ENCODE results near the gene SOX13.
A peak's percentile ranks its signal among the peaks of the same experiment; 100 is the strongest.

Gene SOX13

DNA sequence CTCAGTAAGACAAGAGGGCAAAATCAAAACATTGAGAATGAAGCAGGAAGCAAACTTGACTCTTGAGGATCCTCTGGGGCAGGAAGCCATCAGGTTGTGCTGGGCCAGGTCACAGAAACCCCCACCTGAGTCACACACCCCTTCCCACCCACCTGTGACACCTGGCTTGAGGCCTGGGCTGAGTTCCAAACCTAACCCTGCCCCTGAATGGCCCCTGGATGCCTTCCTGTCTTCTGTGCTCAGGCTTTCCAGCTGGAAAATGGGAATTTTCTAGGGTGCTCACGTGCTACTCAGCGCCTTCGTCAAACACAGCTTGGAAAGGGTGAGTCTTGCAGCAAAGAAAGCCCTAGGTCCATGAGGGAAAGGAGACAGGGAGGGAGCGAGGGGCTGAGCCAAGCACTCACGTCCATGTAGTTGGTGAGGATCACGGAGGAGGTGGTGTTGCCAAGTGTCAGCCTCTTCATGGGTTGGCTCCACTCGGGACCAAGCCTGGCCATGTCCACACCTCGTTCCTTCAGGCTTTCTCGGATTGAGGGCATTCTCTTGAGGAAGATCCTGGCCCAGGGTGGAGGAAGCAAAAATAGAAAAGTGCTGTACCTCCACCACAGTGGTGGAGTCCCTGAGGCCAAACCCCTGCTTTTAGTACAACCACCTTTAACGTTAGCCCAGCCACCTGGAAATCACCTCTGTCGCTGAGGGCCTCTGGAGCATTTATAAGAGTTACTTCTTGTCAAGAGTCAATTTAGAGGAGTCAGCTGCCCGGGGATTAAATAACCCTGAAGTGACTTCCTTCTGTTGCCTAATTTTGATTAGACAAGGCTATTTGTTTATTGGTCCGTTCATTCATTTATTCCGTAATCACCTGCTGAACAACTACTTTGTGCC is 88.9 kb downstream of the SOX13 start:
- TF ChIP-seq, protein P1, sequence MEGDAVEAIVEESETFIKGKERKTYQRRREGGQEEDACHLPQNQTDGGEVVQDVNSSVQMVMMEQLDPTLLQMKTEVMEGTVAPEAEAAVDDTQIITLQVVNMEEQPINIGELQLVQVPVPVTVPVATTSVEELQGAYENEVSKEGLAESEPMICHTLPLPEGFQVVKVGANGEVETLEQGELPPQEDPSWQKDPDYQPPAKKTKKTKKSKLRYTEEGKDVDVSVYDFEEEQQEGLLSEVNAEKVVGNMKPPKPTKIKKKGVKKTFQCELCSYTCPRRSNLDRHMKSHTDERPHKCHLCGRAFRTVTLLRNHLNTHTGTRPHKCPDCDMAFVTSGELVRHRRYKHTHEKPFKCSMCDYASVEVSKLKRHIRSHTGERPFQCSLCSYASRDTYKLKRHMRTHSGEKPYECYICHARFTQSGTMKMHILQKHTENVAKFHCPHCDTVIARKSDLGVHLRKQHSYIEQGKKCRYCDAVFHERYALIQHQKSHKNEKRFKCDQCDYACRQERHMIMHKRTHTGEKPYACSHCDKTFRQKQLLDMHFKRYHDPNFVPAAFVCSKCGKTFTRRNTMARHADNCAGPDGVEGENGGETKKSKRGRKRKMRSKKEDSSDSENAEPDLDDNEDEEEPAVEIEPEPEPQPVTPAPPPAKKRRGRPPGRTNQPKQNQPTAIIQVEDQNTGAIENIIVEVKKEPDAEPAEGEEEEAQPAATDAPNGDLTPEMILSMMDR (IDR thresholded peaks at IDR 0.05), result no peak

DNA sequence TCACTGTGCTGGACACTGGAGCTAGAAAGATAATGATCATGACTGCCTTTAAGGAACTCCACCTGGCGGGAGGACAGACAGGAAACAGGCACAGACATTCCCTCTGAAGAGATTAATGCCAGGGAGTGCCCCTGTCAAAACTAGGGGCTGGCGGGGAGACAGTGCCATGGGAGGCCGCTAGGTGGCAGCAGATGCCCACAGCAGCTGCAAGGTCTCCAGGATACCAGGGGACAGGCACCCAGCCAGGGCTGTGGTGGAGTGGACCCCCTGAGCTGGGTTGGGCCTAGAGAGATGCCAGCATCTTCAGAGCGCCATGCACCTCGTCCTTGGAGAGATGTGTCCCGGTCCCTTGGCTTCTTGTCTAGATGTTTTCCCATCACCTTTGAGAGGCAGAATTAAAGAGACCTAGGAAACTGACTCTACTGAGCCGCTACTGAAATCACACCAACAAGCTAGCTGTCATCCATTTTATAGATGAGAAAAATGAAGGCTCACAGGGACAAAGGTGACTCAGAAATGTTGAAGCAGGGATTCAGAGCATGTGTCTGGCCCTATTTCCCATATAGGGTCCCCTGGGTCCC is 89.7 kb downstream of the SOX13 start:
- TF ChIP-seq, protein P1 (IDR thresholded peaks at IDR 0.05), result peak; percentile 100

DNA sequence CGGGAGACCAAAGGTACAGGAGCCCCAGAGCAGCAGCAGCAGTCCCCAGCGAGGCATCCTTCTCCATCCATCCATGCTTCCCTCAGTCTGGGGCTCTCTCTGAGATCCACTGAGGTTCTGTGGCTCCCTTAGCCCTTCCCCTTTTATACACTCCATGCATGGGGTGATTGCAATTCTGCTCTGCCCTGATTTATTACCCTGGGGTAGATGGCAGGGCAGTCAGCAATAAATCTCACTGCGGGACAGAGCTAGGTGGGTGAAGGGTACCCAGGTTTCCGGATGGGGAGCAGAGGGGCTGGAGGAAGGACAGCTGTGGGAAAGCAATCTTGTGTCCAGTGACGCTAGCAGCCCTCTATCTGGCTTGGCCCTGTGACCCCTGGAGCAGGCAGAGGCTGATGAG is 93.3 kb downstream of the SOX13 start, which contains the start of gene REN:
TSS of gene REN (minus strand) at position 119 of the 400 bp plus-strand sequence. CDS start at position 75, 44 bp downstream.
- TF ChIP-seq, protein P1 (IDR thresholded peaks at IDR 0.05), result no peak

DNA sequence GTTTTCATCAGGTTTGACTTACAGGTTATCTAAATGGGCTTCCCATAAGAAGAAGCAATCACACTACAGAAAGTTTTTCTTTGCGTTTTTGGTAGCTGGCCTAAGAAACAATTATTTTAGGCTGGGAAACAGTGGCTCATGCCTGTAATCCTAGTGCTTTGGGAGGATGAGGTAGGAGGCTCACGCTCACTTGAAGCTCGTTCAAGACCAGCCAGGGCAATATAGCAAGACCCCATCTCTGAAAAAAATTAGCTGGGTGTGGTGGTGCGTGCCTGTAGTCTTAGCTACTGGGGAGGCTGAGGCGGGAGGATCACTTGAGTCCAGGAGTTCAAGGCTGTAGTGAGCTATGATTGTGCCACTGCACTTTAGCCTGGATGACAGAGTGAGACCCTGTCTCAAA is 94.8 kb downstream of the SOX13 start:
- TF ChIP-seq, protein P1 (IDR thresholded peaks at IDR 0.05), result no peak

DNA sequence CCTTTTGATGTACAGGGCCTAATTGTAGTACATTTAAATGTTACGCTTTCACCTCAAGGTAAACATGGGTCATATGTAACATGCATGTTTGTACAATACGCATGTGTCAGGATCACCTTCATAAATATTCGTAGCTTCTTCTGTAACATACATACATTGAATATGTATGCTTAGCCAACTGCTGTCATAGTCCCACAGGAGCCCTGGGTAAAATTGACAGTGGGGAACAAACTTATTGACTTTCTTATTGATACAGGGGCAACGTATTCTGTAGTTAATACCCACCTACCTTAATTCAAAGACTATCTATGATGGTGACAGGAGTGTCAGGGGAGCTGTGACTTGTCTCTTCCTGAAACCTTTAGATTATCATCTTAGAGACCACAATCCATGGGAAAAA is 96.9 kb downstream of the SOX13 start:
- TF ChIP-seq, protein P1 (IDR thresholded peaks at IDR 0.05), result no peak

DNA sequence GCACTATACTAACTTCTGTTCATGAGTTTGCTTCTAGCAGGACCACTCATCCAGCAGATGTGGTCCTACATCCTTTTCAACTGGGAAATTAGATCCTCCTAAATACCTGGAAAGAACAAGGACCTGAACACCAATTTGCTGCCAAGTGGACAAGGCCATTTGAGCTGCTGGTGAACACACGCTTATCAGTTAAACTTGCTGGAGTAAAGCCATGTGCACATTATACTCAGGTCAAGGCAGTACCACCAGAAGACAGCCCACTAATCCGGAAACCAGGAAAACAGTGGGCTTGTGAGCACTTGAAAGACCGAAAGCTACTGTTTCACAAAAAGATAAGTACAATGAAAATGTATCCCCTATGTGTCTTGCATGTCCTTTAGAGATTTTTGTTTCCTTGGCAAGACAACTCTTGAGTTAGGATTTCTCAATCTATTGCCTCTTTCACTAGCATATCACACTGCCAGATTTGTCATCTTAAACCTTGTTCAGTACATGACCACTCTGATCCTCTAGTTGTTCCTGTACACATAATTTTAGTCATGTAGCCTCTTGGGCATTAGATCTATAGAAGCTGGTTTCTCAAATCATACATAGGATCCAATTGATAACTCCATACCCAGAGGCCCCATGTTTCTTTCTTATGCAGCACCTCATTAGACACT is 97.7 kb downstream of the SOX13 start:
- TF ChIP-seq, protein P1 (IDR thresholded peaks at IDR 0.05), result no peak

DNA sequence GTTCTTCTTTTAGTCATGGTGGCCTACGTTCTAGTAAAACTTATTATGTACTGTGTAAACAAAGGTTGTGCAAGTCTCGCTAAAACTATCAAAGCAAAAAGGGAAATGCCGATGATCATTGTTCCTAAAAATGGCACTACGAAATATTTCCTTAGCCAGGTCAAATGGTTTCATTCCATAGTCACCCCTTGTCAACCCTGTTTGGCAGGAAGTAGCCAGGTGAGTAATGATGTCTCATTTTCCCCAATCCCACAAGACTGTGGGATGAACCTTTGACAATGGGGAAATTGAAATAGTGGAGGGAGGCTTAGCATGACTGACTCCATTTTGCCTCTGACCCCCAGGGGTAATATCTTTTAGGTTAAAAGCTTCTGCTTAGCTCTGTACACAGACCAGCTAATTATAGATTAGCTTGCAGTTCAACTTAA is 98.8 kb downstream of the SOX13 start:
- TF ChIP-seq, protein P1 (IDR thresholded peaks at IDR 0.05), result no peak
